Stimulated activated naive CD8-positive, alpha-beta T cell treated with anti-CD3 and anti-CD28 coated beads, Interleukin-15, Interleukin-2, amounts not matched to agents 100 U/mL and 50 U/mL, for 24 hours (primary cell): Measurements from ENCODE around the gene TRPM5.
"Not testable (repeated sequence)": the region's sequence is repeated elsewhere in the genome, so short reads cannot be mapped to it uniquely, and the experiment has no call there.

Source experiments
- ATAC-seq: fragments of 150-1000 bp; cut with Tn5 transposase; one replicate; pipeline ENCODE4 v1.10.0; 2021
- DNase-seq: peaks from one replicate; pipeline ENCODE4 v3.0.0; 2021

The TRPM5 gene

GRCh38 chr11:2443881-2444820 is at the start of gene TRPM5:
Gene TRPM5 (minus strand): TSS chr11:2444514. CDS start chr11:2423036, 21,478 bp downstream.
- peak; percentile 82 for DNase-seq
- ATAC-seq = no peak

DNA sequence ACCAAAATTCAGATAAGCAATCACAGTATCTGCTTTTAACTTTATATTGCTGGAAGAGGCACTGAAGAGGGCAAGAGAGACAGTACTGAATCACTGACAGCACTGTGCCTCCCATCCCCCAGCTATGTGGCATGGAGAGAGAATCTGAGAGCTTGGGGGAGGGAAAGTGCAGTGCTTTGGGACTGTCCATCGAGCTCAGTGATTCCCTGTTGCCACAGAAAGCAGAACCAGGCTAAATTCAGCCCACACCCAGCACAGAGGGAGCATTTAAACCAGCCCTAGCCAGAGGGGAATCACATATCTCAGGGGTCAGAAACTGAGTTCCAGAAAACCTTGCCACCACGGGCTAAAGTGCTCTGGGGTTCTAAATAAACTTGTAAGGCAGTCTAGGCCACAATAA is 44.8 kb upstream of the TRPM5 start:
- ATAC-seq (no peak), DNase-seq (no peak)

DNA sequence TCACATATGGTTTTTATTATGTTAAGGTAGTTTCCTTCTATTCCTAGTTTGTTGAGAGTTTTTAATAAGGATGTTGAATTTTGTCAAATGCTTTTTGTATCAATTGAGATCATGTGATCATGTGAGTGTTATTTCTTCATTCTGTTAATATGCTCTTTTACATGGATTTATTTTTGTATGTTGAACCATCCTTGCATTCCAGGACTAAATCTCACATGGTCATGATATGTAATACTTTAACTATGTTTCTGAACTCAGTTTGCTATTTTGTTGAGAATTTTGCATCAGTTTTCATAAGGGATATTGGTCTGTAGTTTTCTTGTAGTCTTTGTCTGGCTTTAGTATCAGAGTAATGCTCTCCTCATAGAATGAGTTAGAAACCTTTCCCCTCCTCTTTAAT is 43.7 kb upstream of the TRPM5 start:
- no peak for DNase-seq
- ATAC-seq = no peak

GRCh38 chr11:2484576-2485125 is 40.3 kb upstream of the TRPM5 start:
- ATAC-seq = no peak

DNA sequence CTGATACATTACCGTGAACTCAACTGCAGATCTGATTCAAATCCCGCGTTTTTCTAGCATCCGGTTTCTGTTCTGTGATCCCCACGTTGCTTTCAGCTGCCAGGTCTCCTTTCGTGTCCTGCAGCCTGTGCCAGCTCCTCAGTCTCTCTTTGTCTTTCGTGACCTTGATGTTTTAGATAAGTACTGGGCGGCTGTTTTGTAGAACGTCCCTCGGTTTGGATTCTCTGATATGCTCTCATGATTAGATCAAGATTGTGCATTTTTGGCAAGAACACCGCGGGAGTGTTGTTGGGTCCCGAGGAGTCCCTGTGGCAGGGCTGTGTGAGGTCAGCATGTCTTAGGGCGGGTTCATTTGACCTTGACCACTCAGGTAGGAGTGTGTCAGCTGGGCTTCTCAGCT is 39.1 kb upstream of the TRPM5 start:
- no peak for ATAC-seq
- DNase-seq = no peak

More at GRCh38 chr11:2484576-2485125, 40.3 kb upstream of the TRPM5 start:
- DNase-seq = no peak

DNA sequence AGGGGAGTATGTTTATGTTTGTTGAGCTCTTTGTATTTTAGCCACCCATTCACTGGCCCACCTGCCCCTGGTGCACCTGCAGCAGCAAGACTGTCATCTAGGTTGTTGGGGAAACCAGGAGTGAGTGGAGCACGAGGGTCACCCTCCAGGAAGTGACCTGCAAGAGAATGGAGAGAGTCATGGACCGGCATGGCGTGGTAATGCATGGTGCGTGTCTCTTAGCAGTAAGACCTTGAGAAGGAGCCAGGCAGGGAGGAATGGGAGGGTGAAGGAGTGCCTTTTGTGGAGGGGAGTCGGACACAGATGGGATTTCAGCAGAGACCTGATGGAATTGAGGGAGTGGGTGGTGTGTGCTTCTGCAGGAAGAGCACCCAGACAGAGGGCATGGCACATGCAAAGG is 38.4 kb upstream of the TRPM5 start:
- ATAC-seq (no peak), DNase-seq (no peak)

- DNase-seq = no peak
- ATAC-seq = no peak
Measured at GRCh38 chr11:2482204-2482603, 37.9 kb upstream of the TRPM5 start.

- peak; percentile 26 for DNase-seq
- ATAC-seq = peak; percentile 54
Measured at GRCh38 chr11:2481253-2481652, 36.9 kb upstream of the TRPM5 start.

GRCh38 chr11:2480874-2481220 is 36.5 kb upstream of the TRPM5 start:
- ATAC-seq (peak; percentile 69), DNase-seq (no peak)

GRCh38 chr11:2480067-2480873 is 36.0 kb upstream of the TRPM5 start:
- not testable (repeated sequence) for ATAC-seq, DNase-seq

DNA sequence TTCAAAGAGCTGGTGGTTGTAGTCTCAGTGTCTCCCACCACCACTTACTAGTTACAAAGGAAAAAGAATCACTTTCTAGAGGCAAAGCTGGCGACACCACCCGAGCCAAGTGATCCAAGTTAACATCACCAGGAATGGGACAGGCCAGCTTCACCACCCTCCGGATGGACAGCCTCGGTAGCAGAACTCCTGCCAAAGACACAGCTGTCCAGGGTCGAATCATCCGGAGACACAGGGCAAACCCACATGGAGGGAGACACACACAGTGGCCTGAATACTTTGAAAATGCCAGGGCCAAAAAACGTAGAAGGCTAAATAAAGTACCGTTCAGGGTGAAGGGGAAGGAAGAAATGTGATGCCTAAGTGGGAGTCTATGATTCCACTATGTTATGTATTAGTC is 33.6 kb upstream of the TRPM5 start:
- DNase-seq (no peak), ATAC-seq (no peak)

- DNase-seq (no peak), ATAC-seq (no peak)
Measured at GRCh38 chr11:2477254-2477653, 32.9 kb upstream of the TRPM5 start.

- DNase-seq (no peak), ATAC-seq (no peak)
Measured at GRCh38 chr11:2475136-2475918, 31.0 kb upstream of the TRPM5 start.

GRCh38 chr11:2474059-2474901 is 30.0 kb upstream of the TRPM5 start:
- ATAC-seq (no peak), DNase-seq (no peak)

GRCh38 chr11:2473361-2474058 is 29.2 kb upstream of the TRPM5 start:
- DNase-seq (no peak), ATAC-seq (no peak)

DNA sequence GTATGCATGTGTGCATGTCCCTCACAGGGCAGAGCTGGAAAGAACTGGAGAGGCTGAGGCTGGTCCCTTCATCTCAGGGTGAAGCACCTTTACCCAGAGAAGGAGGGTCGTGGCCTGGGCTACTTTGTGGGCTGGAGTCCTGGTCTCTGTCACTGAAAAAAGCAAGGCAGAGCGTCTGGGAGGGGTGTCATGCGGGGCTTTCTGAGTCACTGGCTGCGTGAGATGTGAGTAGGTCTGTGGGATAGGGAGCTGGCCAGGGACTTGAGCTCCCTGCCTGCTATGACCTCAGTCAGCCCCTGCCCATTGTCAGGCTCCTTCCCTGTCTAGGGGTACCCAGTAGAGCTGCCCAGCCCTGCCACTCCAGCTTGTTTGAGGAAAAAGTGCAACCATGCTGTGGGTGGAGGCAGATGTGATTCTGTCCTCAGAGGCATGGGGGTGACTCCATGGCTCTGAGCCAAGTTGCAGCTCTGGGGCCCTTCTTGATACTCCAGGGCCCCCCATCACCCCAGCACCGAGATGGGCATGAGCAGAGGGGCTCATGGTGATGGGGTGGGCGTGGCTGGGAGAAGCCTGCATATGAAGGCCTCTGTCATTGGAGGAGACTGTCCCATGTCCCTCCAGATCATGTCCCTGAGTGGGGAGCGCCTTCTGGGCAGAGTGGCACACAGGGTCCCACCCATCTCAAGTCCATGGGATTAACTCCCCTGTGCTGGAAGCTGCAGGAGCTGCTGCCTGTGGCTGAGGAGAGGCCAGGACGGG is 28.3 kb upstream of the TRPM5 start:
- DNase-seq (no peak), ATAC-seq (no peak)

DNA sequence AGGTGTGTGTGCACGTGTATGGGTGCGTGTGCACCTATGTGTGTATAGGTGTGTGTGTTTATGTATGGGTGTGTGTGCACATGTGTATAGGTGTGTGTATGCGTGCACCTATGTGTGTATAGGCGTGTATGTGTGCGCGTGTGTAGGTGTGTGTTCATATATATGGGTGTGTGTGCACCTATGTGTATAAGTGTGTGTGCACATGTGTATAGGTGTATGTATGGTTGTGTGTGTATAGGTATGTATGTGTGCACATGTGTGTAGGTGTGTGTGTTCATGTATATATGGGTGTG is 27.4 kb upstream of the TRPM5 start:
- no peak for DNase-seq
- ATAC-seq = no peak

- DNase-seq (no peak), ATAC-seq (no peak)
Measured at GRCh38 chr11:2471048-2471803, 26.9 kb upstream of the TRPM5 start.

- no peak for ATAC-seq
Measured at GRCh38 chr11:2470495-2470894, 26.2 kb upstream of the TRPM5 start.

More at GRCh38 chr11:2470495-2470894, 26.2 kb upstream of the TRPM5 start:
- DNase-seq = no peak
